K562 (cell line): ENCODE results near the gene ACCSL. TPM values are rescaled to one million over a fixed set of nuclear protein-coding genes. Genes with fewer than 3 reads are reported as not detected.

Experiments
- ATAC-seq: fragments of 200-7000 bp; cut with Tn5 transposase; 3 replicates; pipeline ENCODE4 v1.9.1; 2020; ENCODE audit warnings: moderate library complexity
- BruUV-seq: library from RNA; stranded (reverse); fragments of 400-500 nt; replicated peaks from 2 replicates; lab custom pipeline; 2021; lab: Mats Ljungman, UMichigan
- CTCF ChIA-PET: fragments of 300-600 bp; formaldehyde crosslinking; extraction: SDS; loops from one replicate; lab custom pipeline; 2021; ENCODE audit warnings: low intra/inter-chr PET ratio; lab: Yijun Ruan, JAX
- POLR2A ChIA-PET: fragments of 300-600, 350-650 bp; sonication (Branson Sonifier 250); formaldehyde crosslinking; extraction: SDS; loops from one replicate; lab custom pipeline; 2021; ENCODE audit warnings: antibody characterized with exemption, inconsistent platforms; lab: Yijun Ruan, JAX
- DNase-seq, 4 experiments: peaks; one replicate each; pipeline versions ENCODE4 v3.0.0 to v3.0.0-alpha.2; 2011 to 2018; ENCODE audit warnings: low spot score in 3 of 4, mixed read lengths in 3 of 4; ENCODE audit errors: extremely low read depth in 1 of 4
- FAIRE-seq: peaks from 2 replicates; lab custom pipeline; 2011; peaks lifted over from hg19 to GRCh38; lab: Jason Lieb, UNC
- H2AFZ ChIP-seq: 2 replicates; pipeline ENCODE4 v1.6.0; 2011; ENCODE audit warnings: low read depth, low read length, control low read depth, inconsistent platforms
- H3K27ac ChIP-seq: fragments of 200-600 bp; 3 replicates; pipeline ENCODE4 v1.8.0; 2011; ENCODE audit warnings: low read depth, mild to moderate bottlenecking, control low read depth, inconsistent platforms, low read length, moderate library complexity, mixed read lengths; ENCODE audit errors: extremely low read depth
- H3K27me3 ChIP-seq, 2 experiments: fragments of 300-600 bp in 1 of 2; 2 replicates in 1 of 2; 3 replicates in 1 of 2; pipeline versions ENCODE4 v1.6.0 to v1.8.0; 2011; ENCODE audit warnings: inconsistent platforms in 2 of 2, low read length in 2 of 2, mild to moderate bottlenecking in 1 of 2, mixed read lengths in 1 of 2, moderate library complexity in 1 of 2; ENCODE audit not compliant: control insufficient read depth in 2 of 2, insufficient read depth in 2 of 2
- H3K36me3 ChIP-seq: fragments of 300-600 bp; 3 replicates; pipeline ENCODE4 v1.8.0; 2011; ENCODE audit warnings: mild to moderate bottlenecking, low read length, inconsistent platforms; ENCODE audit not compliant: control insufficient read depth, insufficient read depth
- H3K4me1 ChIP-seq, 2 experiments: fragments of 200-600 bp in 1 of 2; replicated peaks in 1 of 2; 2 replicates in 1 of 2; 3 replicates in 1 of 2; pipeline versions ENCODE4 v1.5.1 to v1.8.0; 2011; ENCODE audit warnings: inconsistent platforms in 2 of 2, low read length in 2 of 2, mild to moderate bottlenecking in 1 of 2, mixed read lengths in 1 of 2, moderate library complexity in 1 of 2; ENCODE audit not compliant: control insufficient read depth in 2 of 2, insufficient read depth in 2 of 2
- H3K4me2 ChIP-seq: 2 replicates; pipeline ENCODE4 v1.6.1; 2011; ENCODE audit warnings: low read length, control low read depth, inconsistent platforms, mixed read lengths; ENCODE audit not compliant: insufficient read depth
- H3K4me3 ChIP-seq: fragments of 200-600 bp; sonication (generic), shearing (Covaris generic); 2 replicates; pipeline ENCODE4 v1.5.1; 2016; ENCODE audit warnings: control low read depth, inconsistent platforms
- H3K79me2 ChIP-seq: fragments of 200-600 bp; 3 replicates; pipeline ENCODE4 v1.8.0; 2011; ENCODE audit warnings: low read length, inconsistent platforms; ENCODE audit not compliant: control insufficient read depth, insufficient read depth
- H3K9ac ChIP-seq, 2 experiments: 2 replicates each; pipeline versions ENCODE4 v1.6.0 to v1.6.1; 2011; ENCODE audit warnings: low read depth in 2 of 2, low read length in 2 of 2, control low read depth in 1 of 2, inconsistent platforms in 1 of 2, mild to moderate bottlenecking in 1 of 2, mixed read lengths in 1 of 2; ENCODE audit not compliant: insufficient read depth in 1 of 2
- H3K9me1 ChIP-seq: one replicate; pipeline ENCODE4 v1.6.0; 2011; ENCODE audit warnings: inconsistent platforms, mild to moderate bottlenecking, low read length, moderate library complexity; ENCODE audit not compliant: control insufficient read depth, insufficient read depth
- H3K9me3 ChIP-seq: replicated peaks from 2 replicates; pipeline ENCODE4 v1.5.1; 2011; ENCODE audit warnings: low read depth, low read length, inconsistent platforms; ENCODE audit not compliant: control insufficient read depth, insufficient read depth
- H4K20me1 ChIP-seq: replicated peaks from 2 replicates; pipeline ENCODE4 v1.6.1; 2011; ENCODE audit warnings: low read length, inconsistent platforms, mixed read lengths; ENCODE audit not compliant: control insufficient read depth, insufficient read depth
- HMG20A ChIP-seq: fragments of 450-650 bp; formaldehyde crosslinking; conservative IDR thresholded peaks from 2 replicates; pipeline ENCODE4 v1.4.0; 2020; ENCODE audit warnings: mild to moderate bottlenecking, mixed read lengths
- NFE2L1 ChIP-seq: fragments of 450-650 bp; IDR thresholded peaks from 2 replicates; pipeline ENCODE4 v1.6.1; 2016; ENCODE audit warnings: missing genetic modification characterization, low read depth, mild to moderate bottlenecking, missing compliant biosample characterization, moderate library complexity, borderline replicate concordance
- NONO ChIP-seq, 2 experiments: fragments of 200-400 bp in 1 of 2; fragments of 450-650 bp in 1 of 2; formaldehyde crosslinking in 1 of 2; IDR thresholded peaks; 2 replicates each; pipeline ENCODE4 v1.6.1; 2017; ENCODE audit warnings: low read depth in 2 of 2, mild to moderate bottlenecking in 2 of 2, moderate library complexity in 2 of 2, low read length in 1 of 2
- SMARCC2 ChIP-seq: fragments of 450-650 bp; IDR thresholded peaks from 2 replicates; pipeline ENCODE4 v1.6.1; 2017; ENCODE audit warnings: antibody characterized with exemption, moderate library complexity, mild to moderate bottlenecking, low read depth
- TCF7 ChIP-seq: sonication (generic); IDR thresholded peaks from 2 replicates; pipeline ENCODE4 v1.6.1; 2016; ENCODE audit warnings: antibody characterized with exemption, borderline replicate concordance
- ZBTB17 ChIP-seq: fragments of 450-650 bp; formaldehyde crosslinking; IDR thresholded peaks from 2 replicates; pipeline ENCODE4 v1.4.0; 2020; ENCODE audit warnings: mild to moderate bottlenecking
- ZNF140 ChIP-seq: fragments of 250-450 bp; sonication (Bioruptor Pico); IDR thresholded peaks from 2 replicates; pipeline ENCODE4 v1.8.0; 2021; ENCODE audit warnings: moderate library complexity, mild to moderate bottlenecking, inconsistent platforms
- WGBS: fragments of 100-300 bp; shearing (Covaris generic); methylation state at CpG from one replicate; pipeline ENCODE4 v1.1.6; 2016; ENCODE audit warnings: low coverage, mixed read lengths; ENCODE audit not compliant: insufficient coverage; ENCODE audit errors: missing lambda C conversion rate; 5-methylcytosine and 5-hydroxymethylcytosine counted together
- in situ Hi-C: fragments of 300-500 bp; cut with MboI; formaldehyde crosslinking; loops from 4 replicates; pipeline ENCODE4 v1.15.0; 2018; ENCODE audit warnings: inconsistent platforms, mixed read lengths
- intact Hi-C: fragments of 100-400 bp; cut with micrococcal nuclease; formaldehyde crosslinking; loops from 2 replicates; pipeline ENCODE4 v1.14.2; 2022
- polyA plus RNA-seq, 8 experiments: library from polyadenylated mRNA; depleted of rRNA in 4 of 8; stranded (reverse) in 5 of 8; unstranded in 3 of 8; fragments of >200 nt; fragmentation: Nextera tagmentation in 2 of 8; fragmentation: Illumina TruSeq in 1 of 8; extraction: Ambion mirVana in 2 of 8; extraction: Trizol in 1 of 8; gene quantifications; 2 replicates each; pipeline versions ENCODE4 v1.2.1 to v1.2.3, GENCODE V29; 2011 to 2014; ENCODE audit warnings: inconsistent platforms in 1 of 8, missing spikeins in 1 of 8
- total RNA-seq, 7 experiments: library from RNA; depleted of rRNA in 6 of 7; stranded (reverse); fragments of >200 nt in 6 of 7; fragmentation: Illumina TruSeq in 2 of 7; extraction: Trizol in 2 of 7; gene quantifications; 2 replicates each; pipeline versions ENCODE4 v1.2.1 to v1.2.3, GENCODE V29; 2011 to 2021; ENCODE audit warnings: low replicate concordance in 1 of 7
- TF ChIP-seq, protein P1 (sequence below), 2 experiments: fragments of 450-650 bp; IDR thresholded peaks; 2 replicates each; pipeline ENCODE4 v1.6.1; 2016

The ACCSL gene
- total and polyA plus RNA-seq, 9 of the 15 experiments (the other 6 are each of a cell fraction or from before 2014, with no cell fraction given): not detected

GRCh38 chr11:44016546-44017442, 31.0 kb upstream of the ACCSL start (continued):
- TF ChIP-seq, protein P1, sequence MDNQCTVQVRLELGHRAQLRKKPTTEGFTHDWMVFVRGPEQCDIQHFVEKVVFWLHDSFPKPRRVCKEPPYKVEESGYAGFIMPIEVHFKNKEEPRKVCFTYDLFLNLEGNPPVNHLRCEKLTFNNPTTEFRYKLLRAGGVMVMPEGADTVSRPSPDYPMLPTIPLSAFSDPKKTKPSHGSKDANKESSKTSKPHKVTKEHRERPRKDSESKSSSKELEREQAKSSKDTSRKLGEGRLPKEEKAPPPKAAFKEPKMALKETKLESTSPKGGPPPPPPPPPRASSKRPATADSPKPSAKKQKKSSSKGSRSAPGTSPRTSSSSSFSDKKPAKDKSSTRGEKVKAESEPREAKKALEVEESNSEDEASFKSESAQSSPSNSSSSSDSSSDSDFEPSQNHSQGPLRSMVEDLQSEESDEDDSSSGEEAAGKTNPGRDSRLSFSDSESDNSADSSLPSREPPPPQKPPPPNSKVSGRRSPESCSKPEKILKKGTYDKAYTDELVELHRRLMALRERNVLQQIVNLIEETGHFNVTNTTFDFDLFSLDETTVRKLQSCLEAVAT (IDR thresholded peaks at IDR 0.05): no peak

GRCh38 chr11:44017443-44018126, 30.2 kb upstream of the ACCSL start:
- FAIRE-seq (no peak), DNase-seq (no peak), ATAC-seq (no peak)
- Histone ChIP-seq H3K4me1 (no peaks in the 10 kb centered on the region), H3K79me2 (no peaks in the 10 kb centered on the region), H3K27me3 (peaks cover 3 to 21% of the 10 kb centered on the region in 2 experiments; a peak in 3 of 5 replicates), H3K4me2 (no peak overlapping the region), H3K36me3 (no peaks in the 10 kb centered on the region), H2AFZ (no peak overlapping the region), H3K4me3 (no peak overlapping the region), H4K20me1 (no peaks in the 10 kb centered on the region), H3K9me3 (no peaks in the 10 kb centered on the region), H3K27ac (no peak overlapping the region), H3K9ac (no peak overlapping the region), H3K9me1 (no peaks in the 10 kb centered on the region)
- in situ Hi-C loops: no loop called here
- ChIA-PET POLR2A (interaction anchor here (1.1 to 1.2 kb wide), 2 partner anchors 11 to 26 kb away, joined by 3 read pairs; no protein-coding TSS in a partner anchor), CTCF (no interaction called here)
- intact Hi-C loops: no loop called here
- no TSS peak for BruUV-seq
- 0% methylated on average over 3 of the region's 3 CpGs for WGBS
- no peak for TF ChIP-seq NFE2L1 (tag)
- TF ChIP-seq SMARCC2: no peak
- TF ChIP-seq ZNF140 (CRISPR knock-in tag): no peak
- TF ChIP-seq ZBTB17 (CRISPR knock-in tag): no peak
- TF ChIP-seq TCF7: no peak
- no peak for TF ChIP-seq HMG20A (CRISPR knock-in tag)
- TF ChIP-seq NONO (IDR thresholded peaks at IDR 0.05; ENCODE audit: low read depth in 2 of 2, low read length in 1 of 2): no peak
